Neutrophil (primary cell): ENCODE data around the gene BMF.

ENCODE experiments used
- H3K27ac ChIP-seq: fragments of 200-600 bp; sonication (generic); 2 replicates; pipeline ENCODE4 v1.5.1; 2016; ENCODE audit warnings: mild to moderate bottlenecking, moderate library complexity
- H3K27me3 ChIP-seq: fragments of 200-600 bp; sonication (generic); 2 replicates; pipeline ENCODE4 v1.6.0; 2016; ENCODE audit warnings: mild to moderate bottlenecking
- H3K36me3 ChIP-seq: fragments of 200-600 bp; sonication (generic); 2 replicates; pipeline ENCODE4 v1.5.1; 2017
- H3K4me1 ChIP-seq, 2 experiments: fragments of 200-600 bp in 1 of 2; sonication (generic) in 1 of 2; 1 replicate in 1 of 2; 2 replicates in 1 of 2; pipeline versions ENCODE4 v1.5.1 to v1.6.1; 2013 to 2016; ENCODE audit warnings: low read depth in 1 of 2, low read length in 1 of 2, mild to moderate bottlenecking in 1 of 2, moderate library complexity in 1 of 2; ENCODE audit not compliant: control insufficient read depth in 1 of 2, insufficient read depth in 1 of 2
- H3K4me3 ChIP-seq, 2 experiments: fragments of 200-600 bp in 1 of 2; sonication (generic) in 1 of 2; 1 replicate in 1 of 2; 2 replicates in 1 of 2; pipeline ENCODE4 v1.5.1; 2013 to 2016; ENCODE audit warnings: low read depth in 1 of 2, low read length in 1 of 2, mild to moderate bottlenecking in 1 of 2, moderate library complexity in 1 of 2
- H3K9me3 ChIP-seq: fragments of 200-600 bp; sonication (generic); 2 replicates; pipeline ENCODE4 v1.5.1; 2016
- TF ChIP-seq, protein P1 (sequence below): fragments of 200-600 bp; sonication (generic); IDR thresholded peaks from 2 replicates; pipeline ENCODE4 v1.5.1; 2016; ENCODE audit warnings: antibody characterized with exemption

BMF gene

DNA sequence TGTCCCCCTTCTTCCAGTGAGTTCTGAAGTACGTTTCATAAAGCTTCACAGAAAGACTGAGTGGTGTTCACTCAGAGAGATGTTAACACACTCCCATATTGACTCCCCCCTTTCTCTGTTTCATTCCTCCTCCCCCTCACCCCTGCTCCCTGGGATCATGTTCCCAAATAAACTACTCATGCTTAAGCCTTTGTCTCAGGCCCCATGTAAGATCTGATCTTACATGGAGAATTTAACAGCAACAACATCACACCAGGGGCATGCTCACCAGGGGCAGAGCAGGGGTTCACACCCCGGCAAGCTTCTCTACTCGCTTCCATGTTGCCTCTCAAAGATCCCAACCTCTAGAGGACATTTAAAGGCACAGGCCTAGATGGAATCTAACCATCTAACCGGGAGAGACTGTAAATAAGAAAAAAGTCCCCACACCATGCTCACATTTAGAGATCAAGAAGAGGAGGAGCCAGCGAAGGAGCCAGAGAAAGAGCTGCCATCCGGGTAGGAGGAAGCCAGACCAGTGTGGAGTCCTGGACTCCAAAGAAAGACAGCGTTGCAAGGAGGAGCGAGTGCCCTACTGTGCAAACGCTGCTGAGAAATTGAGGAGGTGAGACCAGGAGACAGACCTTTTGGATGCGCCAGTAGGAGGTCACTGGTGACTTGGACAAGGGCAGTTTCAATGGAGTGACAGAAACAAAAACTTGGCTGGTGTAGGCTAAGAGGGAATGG is 48.3 kb downstream of the BMF start:
- H3K9me3 ChIP-seq: no peaks in the 10 kb centered on the region
- no peak overlapping the region for H3K27ac ChIP-seq
- no peak overlapping the region for H3K4me3 ChIP-seq
- H3K4me1 ChIP-seq: peaks cover 0 to 4% of the 10 kb centered on the region in 2 experiments
- TF ChIP-seq, protein P1, sequence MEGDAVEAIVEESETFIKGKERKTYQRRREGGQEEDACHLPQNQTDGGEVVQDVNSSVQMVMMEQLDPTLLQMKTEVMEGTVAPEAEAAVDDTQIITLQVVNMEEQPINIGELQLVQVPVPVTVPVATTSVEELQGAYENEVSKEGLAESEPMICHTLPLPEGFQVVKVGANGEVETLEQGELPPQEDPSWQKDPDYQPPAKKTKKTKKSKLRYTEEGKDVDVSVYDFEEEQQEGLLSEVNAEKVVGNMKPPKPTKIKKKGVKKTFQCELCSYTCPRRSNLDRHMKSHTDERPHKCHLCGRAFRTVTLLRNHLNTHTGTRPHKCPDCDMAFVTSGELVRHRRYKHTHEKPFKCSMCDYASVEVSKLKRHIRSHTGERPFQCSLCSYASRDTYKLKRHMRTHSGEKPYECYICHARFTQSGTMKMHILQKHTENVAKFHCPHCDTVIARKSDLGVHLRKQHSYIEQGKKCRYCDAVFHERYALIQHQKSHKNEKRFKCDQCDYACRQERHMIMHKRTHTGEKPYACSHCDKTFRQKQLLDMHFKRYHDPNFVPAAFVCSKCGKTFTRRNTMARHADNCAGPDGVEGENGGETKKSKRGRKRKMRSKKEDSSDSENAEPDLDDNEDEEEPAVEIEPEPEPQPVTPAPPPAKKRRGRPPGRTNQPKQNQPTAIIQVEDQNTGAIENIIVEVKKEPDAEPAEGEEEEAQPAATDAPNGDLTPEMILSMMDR: no peak
- no peaks in the 10 kb centered on the region for H3K27me3 ChIP-seq
- no peaks in the 10 kb centered on the region for H3K36me3 ChIP-seq

DNA sequence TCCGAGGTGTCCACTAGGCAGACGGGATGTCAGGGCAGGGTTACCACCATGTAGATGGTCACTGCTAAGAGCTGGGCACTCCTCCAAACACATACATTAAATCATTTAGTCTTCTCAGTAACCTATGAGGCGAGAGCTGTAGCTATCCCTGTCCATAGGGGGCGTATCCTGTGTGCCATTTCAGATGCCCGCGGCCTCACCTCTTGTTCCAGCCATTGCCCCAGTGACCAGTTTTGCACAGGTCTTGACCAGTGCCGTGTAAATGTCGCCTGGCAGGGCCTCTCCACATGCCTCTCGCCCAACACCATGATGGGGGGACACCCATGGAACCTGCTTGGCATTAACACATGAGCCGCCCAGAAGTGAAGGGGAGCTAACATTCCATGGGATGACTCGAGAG is 48.9 kb downstream of the BMF start:
- Histone ChIP-seq H3K36me3 (no peaks in the 10 kb centered on the region), H3K27me3 (no peaks in the 10 kb centered on the region), H3K27ac (no peak overlapping the region), H3K4me3 (no peak overlapping the region), H3K4me1 (peaks cover under 1 to 4% of the 10 kb centered on the region in 2 experiments), H3K9me3 (no peaks in the 10 kb centered on the region)
- TF ChIP-seq, protein P1: no peak

DNA sequence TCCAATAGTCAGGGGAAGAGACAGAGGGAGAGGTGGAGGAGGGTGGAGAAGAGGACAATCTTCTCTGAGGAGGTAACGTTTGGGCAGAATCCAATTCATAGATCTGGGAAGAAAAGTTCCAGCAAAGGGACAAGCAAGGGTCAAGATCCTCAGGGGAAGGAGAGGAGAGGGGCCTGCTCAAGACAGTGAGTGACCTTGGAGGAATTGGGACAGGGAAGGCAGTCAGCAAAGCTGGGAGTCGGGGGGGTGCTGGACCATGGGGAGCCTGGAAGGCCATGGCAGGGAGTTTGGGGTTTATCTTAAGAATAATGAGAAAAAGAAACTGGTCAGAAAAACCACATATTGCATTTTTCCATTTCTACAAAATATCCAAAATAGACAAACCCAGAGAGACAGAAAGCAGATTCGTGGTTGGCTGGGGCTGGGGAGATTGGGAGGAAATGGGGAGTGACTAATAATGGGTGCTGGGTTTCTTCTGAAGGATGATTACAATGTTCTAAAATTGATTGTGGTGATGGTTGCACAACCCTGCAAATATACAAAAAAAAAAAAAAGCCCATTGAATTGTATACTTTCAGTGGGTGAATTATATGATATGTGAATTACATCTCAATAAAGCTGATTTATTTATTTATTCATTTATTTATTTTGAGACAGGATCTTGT is 50.1 kb downstream of the BMF start:
- no peak overlapping the region for H3K27ac ChIP-seq
- H3K4me3 ChIP-seq: no peak overlapping the region
- no peaks in the 10 kb centered on the region for H3K27me3 ChIP-seq
- H3K36me3 ChIP-seq: no peaks in the 10 kb centered on the region
- H3K4me1 ChIP-seq: peaks cover 4 to 9% of the 10 kb centered on the region in 2 experiments
- TF ChIP-seq, protein P1: no peak
- H3K9me3 ChIP-seq: no peaks in the 10 kb centered on the region

DNA sequence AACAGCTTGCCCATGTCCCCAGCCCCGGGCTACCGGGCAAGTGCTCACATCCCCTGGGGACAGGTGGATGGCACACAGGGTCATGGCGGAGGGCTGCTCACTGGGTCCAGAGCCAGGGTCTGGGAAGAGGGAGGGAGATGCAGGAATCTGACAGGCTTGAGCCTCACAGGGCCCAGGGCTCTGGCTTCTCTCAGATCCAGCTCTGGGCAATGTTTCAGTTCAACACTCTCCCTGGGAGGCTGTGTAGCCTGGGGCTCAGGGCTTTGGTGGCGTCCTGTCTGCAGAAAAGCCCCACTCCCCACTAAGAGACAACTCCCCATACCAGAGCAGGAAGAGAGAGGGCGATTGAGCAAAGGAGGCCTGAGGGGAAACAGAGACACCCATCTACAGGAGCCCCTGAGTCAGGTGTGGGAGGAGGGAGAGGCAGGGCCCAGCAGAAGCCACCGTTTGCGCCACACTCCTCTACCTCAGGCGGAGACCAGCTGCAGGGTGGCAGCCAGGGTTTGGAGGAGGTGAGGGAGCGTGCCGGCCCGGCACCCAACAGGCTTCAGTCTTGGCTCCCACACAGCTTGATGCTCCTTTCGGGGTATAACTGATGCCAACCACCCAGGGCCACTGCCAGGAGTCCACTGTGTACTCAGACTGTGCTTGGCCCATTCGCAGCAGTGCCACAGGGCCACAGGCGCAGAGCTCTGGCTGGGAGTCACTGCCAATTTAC is 52.9 kb downstream of the BMF start:
- Histone ChIP-seq H3K4me1 (peaks cover 4 to 9% of the 10 kb centered on the region in 2 experiments), H3K4me3 (no peak overlapping the region), H3K27ac (no peak overlapping the region), H3K27me3 (no peaks in the 10 kb centered on the region), H3K36me3 (no peaks in the 10 kb centered on the region), H3K9me3 (no peaks in the 10 kb centered on the region)
- TF ChIP-seq, protein P1: no peak

DNA sequence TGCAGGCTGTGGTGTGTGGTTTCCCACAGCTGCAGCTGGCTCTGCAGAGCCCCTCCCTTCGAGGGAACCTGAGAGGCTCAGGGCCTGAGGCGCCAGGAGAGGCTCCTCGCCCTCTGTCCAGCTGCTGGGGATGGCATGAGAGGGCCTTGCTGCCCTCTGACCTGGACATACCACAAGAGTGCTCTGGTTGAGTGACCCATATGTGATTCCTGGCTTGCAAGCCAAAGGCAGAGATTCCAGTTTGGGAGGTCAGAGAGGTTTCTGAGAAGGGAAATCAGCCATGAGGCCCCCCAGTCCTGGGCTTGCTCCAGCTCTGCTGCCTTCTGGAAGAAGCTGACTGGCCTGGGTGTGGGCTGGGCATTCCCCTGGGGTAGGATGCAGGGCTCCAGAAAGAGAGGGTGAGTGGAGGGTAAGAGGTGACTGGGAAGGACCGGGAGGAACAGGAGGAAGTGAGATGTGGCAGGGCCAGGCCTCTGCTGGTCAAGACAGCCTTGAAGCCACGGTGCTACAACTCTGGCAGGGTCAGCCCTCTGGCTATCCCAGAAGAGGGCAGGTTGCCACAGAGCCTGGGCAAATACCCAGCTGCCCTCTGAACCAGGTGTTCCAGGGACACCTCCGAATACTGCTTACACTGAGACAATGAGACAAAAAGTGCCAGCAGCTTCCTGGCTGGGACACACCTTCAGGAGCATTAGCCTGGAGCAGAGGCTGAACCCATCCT is 53.7 kb downstream of the BMF start:
- peaks cover 4 to 9% of the 10 kb centered on the region in 2 experiments for H3K4me1 ChIP-seq
- H3K36me3 ChIP-seq: no peaks in the 10 kb centered on the region
- H3K4me3 ChIP-seq: no peak overlapping the region
- no peaks in the 10 kb centered on the region for H3K9me3 ChIP-seq
- H3K27ac ChIP-seq: no peak overlapping the region
- H3K27me3 ChIP-seq: no peaks in the 10 kb centered on the region
- TF ChIP-seq, protein P1: no peak
